Measurements from ENCODE around the gene QSOX2. TPM values are rescaled to one million over a fixed set of nuclear protein-coding genes. Genes with fewer than 3 reads are reported as not detected.

QSOX2 gene
- total RNA-seq, 2 experiments from 2014 or later: 17.8 to 18.2 TPM

DNA sequence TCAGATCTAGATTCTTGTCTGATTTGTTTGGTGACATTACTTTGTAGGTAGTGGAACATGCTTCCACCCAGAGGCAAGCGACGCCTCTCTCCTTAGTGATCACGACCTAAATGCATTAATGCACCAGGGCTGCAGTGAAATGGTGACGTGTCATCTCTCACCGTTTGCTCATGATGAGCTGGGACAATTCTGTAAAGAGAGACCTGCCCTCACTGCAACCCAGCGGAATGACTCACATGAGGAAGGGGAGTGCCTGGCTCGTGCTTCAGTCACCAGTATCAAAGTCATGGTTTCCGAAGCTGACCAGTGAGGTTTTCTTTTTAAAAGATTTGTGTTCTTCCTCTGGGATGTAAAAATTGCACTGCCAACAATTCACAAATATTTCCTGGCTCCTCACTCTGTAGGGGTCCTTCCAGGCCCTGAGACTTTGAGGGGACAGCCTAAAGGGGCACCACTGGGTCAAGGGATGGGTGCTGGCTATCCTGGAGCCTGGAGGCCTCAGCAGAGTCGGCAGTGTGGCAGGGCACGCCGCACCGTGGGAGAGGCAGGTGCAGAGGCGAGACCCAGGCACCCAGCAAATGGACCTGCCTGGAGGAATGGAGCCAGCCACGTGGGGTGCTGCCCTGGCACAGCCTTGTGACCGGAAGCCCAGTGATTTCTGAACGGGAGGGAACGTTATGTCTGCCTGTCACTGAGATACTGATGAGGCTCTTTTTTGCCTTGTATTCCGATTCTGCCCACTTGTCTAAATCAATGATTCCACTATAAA lies 17.3 kb downstream of the QSOX2 start:
- CTCF ChIA-PET: interaction anchor here (0.9 kb wide), 1 partner anchor 39 kb away, joined by 3 read pairs; no protein-coding TSS in a partner anchor
- POLR2A ChIA-PET: no interaction called here

- POLR2A ChIA-PET: no interaction called here
- CTCF ChIA-PET: interaction anchor here (0.7 kb wide), 1 partner anchor 41 kb away, joined by 3 read pairs; no protein-coding TSS in a partner anchor
Measured at GRCh38 chr9:136226680-136227407, 18.8 kb downstream of the QSOX2 start.

- POLR2A ChIA-PET: no interaction called here
- CTCF ChIA-PET: interaction anchor here (0.6 to 1.1 kb wide), 4 partner anchors 16 to 103 kb away, joined by 3 read pairs; no protein-coding TSS in a partner anchor
Measured at GRCh38 chr9:136225748-136226679, 19.6 kb downstream of the QSOX2 start.

DNA sequence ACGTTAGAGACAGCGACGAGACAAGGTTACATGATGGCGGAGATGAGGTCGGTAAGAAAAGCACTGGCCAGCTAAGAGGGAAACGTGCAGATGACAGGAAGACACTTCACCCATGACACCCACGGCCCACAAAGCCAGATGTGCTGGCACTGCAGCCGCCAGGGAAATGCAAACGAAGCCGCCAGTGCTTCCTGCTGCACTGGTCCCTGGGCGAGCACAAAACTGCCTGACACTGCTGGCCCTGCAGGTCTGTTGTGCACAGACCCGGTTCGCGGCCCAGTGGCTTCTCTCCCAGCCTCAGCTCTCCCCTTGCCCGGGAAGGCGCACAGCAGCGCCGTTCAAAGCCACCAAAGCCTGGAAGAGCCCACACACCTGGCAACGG lies 20.3 kb downstream of the QSOX2 start:
- POLR2A ChIA-PET: no interaction called here
- CTCF ChIA-PET: interaction anchor here (0.6 to 1.1 kb wide), 3 partner anchors 15 to 103 kb away, joined by 3 read pairs; no protein-coding TSS in a partner anchor

- ChIA-PET POLR2A (interaction anchor here (1.1 kb wide), 1 partner anchor 43 kb away, joined by 3 read pairs; no protein-coding TSS in a partner anchor), CTCF (interaction anchor here (0.7 to 0.9 kb wide), 2 partner anchors 36 to 60 kb away, joined by 3 to 4 read pairs; no protein-coding TSS in a partner anchor)
Measured at GRCh38 chr9:136223871-136224640, 21.6 kb downstream of the QSOX2 start.

DNA sequence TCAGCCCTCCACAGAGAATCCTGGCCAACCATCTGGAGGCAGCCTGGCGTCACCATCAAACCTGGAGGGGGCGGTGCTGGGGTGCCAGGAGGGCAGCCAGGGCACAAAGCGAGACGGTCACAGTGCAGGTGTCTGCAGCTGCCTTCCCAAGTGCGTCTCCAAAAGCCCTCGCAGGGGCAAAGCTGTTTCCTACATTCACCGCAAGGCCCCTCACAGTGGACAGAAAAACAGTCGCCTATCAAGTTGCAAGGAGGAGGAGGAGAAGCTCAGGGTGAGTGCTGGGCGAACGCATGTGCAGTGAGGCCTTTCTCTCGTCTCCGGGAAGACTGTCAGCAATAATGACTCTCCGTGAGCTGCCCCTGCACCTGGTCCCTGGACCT lies 22.7 kb downstream of the QSOX2 start:
- ChIA-PET CTCF (interaction anchor here (0.9 kb wide), 1 partner anchor 61 kb away, joined by 4 read pairs; no protein-coding TSS in a partner anchor), POLR2A (interaction anchor here (1.1 kb wide), 1 partner anchor 45 kb away, joined by 3 read pairs; no protein-coding TSS in a partner anchor)

GRCh38 chr9:136222166-136222905 lies 23.3 kb downstream of the QSOX2 start:
- CTCF ChIA-PET: no interaction called here

GRCh38 chr9:136220017-136220729 lies 25.4 kb downstream of the QSOX2 start:
- CTCF ChIA-PET: no interaction called here
- POLR2A ChIA-PET: no interaction called here

More at GRCh38 chr9:136222166-136222905, 23.3 kb downstream of the QSOX2 start:
- POLR2A ChIA-PET: no interaction called here

- POLR2A ChIA-PET: no interaction called here
- CTCF ChIA-PET: no interaction called here
Measured at GRCh38 chr9:136219276-136219675, 26.3 kb downstream of the QSOX2 start.

DNA sequence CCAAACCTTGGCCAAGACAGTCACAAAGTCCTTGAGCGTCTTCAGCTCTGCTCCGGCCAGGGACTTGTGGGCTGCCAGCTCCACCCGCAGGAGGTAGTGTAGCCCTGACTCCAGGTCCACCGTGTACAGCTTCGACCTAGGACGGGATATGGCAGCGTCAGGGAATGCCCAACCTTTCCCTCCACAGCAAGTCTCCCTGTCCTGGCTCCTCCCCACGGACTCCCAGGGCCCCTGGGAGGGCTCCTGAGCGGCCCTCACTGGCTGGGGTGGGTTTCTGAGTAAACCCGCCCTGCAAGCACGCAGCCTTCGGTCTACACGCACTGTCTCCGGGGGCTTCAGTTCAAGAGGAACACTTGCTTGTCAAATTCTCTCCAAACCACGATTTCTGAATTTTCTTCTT lies 26.9 kb downstream of the QSOX2 start:
- POLR2A ChIA-PET: no interaction called here
- CTCF ChIA-PET: interaction anchor here (1.1 kb wide), 1 partner anchor 112 kb away, joined by 3 read pairs; no protein-coding TSS in a partner anchor

DNA sequence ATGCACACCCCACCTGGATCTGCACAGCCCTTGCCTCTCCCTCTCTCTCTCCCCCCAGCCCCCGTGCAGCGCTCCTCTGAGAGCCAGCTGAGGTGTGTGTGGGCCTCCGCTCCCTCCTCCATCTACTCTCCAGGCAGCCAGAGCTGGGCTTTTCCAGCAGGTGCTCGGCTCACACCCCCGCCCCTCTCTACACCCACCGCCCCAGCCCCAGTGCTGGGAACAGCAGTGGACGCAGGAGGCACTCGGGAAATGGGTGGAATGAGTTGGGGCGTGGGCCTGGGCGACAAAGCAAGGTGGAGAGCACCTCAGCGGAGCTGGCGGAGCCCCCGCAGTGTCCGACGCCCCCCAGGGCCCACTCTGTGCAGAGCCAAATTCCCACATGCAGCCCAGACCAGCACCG lies 27.3 kb downstream of the QSOX2 start:
- ChIA-PET POLR2A (no interaction called here), CTCF (interaction anchor here (0.6 to 1.2 kb wide), 3 partner anchors 16 to 111 kb away, joined by 3 read pairs; no protein-coding TSS in a partner anchor)

DNA sequence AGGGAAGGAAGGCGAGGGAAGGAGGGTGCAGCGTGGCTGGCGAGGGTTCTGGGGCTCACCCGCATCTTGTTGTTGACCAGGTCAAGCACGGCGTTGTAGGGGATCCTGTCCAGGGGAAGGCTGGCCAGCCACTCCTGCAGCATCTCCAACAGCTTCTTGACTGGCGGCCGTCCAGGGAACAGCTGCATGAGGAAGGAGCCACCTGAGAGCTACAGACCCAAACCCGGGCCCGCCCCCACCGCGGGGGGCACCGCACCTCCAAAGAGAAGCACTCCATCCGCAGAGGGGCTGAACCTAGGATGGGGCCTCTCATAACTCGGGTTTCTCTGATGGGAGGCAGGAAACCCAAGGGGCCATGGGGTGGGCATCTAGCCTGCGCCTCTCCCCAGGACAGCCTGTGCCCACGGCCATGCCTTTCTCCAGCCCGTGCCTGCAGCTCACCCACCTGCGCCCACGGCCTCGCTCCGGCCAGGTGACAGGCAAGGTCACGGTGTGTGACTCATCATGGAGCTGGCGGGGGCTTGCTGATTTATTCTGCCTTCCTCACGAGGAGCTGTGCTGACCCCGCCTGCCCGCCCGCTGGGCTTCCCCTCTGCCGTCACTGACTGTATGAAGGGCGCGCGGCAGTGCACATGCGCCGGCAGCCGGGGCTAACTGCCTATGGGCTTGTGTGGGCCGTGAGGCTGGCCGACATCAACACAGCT lies 28.9 kb downstream of the QSOX2 start:
- ChIA-PET POLR2A (no interaction called here), CTCF (interaction anchor here (1.1 to 1.2 kb wide), 2 partner anchors 67 to 94 kb away, joined by 3 read pairs; no protein-coding TSS in a partner anchor)

DNA sequence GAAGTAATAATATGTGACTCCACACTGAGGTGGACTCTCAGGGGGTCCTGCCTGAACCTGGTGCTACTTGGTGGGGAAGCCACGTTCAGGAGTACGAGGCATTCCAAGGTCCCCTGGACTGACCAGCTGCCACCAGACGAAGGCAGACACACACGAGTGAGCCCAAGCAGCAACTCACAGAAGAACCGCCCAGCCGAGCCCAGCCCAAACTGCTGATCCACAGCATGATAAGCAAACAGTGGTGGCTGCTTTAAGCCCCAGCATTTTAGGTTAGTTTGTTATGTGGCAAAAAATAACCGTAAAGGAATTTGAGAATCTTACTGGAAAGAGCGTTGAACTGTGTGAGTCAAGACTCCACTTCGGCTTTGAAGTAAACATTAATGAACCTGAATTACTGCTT lies 31.9 kb downstream of the QSOX2 start:
- POLR2A ChIA-PET: no interaction called here

DNA sequence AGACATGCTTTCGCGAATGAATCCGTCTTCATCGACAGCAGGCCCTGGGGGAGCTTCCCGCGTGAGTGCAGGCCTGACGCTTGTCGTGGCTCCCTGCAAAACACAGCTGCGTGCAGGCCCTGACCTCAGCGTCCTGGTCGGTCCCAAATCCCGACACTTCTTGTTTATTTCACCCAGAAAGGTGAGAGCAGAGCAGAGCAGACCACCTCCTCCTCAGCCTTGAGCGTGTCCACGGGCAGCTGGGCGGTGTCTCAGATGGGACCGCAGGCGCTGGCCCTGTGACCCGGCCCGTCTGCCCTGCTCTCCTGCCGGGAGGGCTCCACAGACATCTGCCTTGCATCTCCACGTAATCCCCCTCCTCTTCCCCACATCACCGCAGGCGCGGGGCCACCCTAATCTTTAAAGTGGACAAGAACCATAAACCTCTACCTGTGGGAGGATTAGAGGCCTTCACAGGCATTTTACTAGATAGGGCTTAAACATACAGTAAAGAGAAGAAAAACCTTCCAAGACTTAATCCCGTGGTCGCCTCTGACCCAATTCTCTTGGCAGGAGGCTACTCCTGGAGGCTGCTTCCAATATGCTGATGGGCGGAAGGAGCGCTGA lies 33.2 kb downstream of the QSOX2 start:
- ChIA-PET CTCF (no interaction called here), POLR2A (no interaction called here)

More for the DNA sequence above, 31.9 kb downstream of the QSOX2 start:
- CTCF ChIA-PET: no interaction called here

DNA sequence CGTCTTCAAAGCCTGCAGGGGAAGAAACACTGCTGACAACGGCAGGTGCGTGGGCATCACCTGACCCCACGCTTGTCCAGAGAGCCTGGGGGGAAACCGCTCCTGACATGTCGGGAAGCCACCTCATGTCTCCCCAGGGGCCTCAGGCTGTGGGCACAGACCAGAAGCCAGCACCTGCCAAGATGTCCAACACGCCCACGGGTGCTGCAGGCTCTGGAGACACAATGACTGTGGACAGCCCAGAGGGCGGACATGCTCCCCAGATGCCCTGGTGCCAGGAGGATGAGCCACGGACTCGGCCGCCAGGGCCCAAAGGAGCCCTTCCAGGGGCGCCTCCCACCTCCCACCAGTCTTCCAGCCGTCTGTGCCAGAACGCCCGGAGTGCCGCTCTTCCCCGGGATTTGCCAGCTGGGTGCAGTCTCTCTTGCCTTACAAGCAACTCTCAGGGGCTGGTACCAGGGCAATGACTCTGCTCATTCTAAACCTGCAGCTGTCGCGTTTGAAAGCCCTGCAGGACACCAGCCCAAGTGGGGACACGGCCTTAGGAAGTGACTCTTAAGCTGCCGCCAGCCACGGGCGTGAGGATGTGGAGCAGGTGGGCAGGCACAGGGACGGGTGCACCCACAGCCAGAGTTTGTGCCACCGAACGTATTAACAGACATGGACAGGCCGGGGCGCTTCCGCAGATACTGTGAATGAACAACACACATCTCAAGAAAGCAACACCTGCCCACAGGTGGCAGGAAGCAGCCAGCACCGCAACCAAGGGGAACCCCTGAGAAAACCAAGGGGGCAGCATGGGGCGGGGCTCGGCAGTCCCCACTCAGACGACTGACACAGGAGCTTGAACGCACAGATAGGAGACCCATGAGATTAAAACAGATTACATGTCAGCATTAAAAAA lies 33.9 kb downstream of the QSOX2 start:
- ChIA-PET POLR2A (no interaction called here), CTCF (no interaction called here)

DNA sequence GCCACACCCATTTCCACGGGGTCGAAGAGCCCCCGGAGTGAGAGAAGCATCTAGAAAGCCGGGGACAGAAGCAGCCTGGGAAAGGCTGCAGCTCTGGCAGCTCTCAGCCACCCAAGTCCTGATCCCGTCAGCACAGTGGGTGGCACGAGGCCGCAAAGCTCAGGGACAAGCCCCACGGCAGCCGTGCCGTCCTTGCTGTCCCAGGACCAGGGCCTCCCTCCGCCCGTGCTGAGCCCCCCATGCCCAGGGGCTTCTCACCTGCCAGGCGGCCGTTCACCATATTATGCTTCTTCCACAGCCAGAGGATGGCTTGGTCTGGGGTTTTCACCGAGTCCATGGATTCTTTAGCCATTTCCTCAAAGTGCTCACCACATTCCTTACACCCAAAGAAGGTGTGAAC lies 34.6 kb downstream of the QSOX2 start:
- ChIA-PET CTCF (no interaction called here), POLR2A (no interaction called here)
